H54 (cell line): ENCODE measurements around the gene KIAA0513.

Source experiments
- DNase-seq: peaks from one replicate; pipeline ENCODE4 v3.0.0; 2011; ENCODE audit warnings: low spot score, mixed read lengths; ENCODE audit not compliant: insufficient read length
- FAIRE-seq: peaks from 3 replicates; lab custom pipeline; 2011; peaks lifted over from hg19 to GRCh38; lab: Jason Lieb, UNC
- POLR2A ChIP-seq: IDR thresholded peaks from 2 replicates; pipeline ENCODE4 v1.6.1; 2011; ENCODE audit warnings: low read depth, mild to moderate bottlenecking, low read length

The KIAA0513 gene

DNA sequence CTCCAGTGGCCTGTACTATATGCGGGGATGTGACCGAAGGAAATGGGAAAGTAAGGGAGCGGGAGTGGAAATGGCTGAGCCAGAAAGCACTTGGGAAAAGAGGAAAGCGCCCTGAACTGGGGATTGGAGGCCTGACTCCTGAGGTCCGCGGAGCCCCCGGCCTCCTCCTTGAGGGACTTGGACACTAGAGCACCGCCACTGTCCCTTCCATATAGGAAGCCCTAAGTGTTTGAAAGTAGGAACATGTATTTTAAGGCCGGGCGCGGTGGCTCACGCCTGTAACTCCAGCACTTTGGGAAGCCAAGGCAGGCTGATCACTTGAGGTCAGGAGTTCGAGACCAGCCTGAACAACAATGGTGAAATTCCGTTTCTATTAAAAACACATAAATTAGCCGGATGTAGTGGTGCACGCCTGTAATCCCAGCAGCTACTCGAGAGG, 15.7 kb upstream of the KIAA0513 start:
- TF ChIP-seq POLR2A = no peak
- FAIRE-seq (no peak), DNase-seq (no peak)

- no peak for TF ChIP-seq POLR2A
- DNase-seq (no peak), FAIRE-seq (no peak)
Measured at GRCh38 chr16:85014311-85014710, 13.3 kb upstream of the KIAA0513 start.

GRCh38 chr16:85015481-85016187, 12.0 kb upstream of the KIAA0513 start:
- DNase-seq (no peak), FAIRE-seq (no peak)
- TF ChIP-seq POLR2A = no peak

DNA sequence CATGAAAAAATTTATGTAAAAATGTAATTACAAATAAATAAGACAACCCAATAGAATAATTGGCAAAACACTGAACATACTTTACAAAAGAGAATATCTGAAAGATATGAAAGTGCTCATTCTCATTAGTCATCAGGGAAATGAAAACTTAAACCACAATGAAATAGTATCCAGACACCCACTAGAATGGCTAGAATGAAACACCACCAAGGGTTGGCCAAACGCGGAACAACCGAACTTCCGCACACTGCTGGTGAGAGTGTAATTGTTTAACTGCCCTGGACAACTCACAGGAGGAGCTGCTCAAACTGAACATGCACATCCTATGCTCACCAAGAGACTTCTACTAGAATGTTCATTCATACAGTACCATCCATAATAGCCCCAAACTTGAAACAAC, 10.4 kb upstream of the KIAA0513 start:
- DNase-seq (no peak), FAIRE-seq (no peak)
- no peak for TF ChIP-seq POLR2A

DNA sequence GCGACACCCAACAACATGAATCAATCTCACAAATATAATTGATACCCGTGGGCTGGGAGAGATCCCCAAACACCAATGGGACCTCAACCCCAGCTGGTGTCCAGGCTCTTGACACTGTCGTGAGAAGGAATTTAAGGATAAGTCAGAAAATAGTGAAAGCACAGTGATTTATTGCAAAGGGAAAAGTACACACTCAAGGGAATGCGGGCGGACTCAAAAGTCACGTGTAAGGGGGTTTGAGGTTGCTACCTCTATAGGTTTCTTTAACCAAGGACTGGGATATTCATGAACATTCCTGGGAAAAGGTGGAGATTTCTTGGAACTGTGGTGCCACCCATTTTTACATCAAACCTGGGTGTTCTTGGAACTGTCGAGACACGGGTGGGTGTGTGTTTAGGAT, 10.0 kb upstream of the KIAA0513 start:
- no peak for DNase-seq
- no peak for TF ChIP-seq POLR2A
- no peak for FAIRE-seq

- no peak for DNase-seq
- TF ChIP-seq POLR2A = no peak
- no peak for FAIRE-seq
Measured at GRCh38 chr16:85018529-85019236, 8.9 kb upstream of the KIAA0513 start.

DNA sequence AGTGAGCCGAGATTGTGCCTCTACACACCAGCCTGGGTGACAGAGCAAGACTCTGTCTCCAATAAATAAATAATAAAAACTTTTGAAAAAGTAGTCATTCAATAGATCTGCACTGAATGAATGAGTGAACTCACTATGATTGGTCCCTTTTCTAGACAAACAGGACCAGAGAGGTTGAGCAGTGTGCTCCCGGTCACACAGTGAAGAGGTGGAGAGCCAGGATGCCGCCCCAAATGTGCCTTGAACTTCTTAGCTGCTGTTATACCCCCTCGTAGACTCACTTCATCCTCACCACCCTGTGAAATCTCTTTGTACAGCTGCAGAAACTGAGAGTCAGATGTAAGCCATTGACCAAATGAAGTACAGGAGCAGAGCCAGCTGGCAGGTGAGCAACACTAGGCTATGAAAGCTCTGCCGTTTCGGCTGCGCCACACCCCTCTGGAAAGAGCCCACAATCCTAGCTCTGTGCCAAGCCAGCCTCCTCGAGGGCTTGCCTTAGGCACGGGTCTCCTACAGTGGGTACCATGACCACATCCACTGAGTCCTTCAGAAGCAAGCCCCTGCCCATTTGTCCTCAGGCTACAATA, 7.8 kb upstream of the KIAA0513 start:
- FAIRE-seq (no peak), DNase-seq (no peak)
- no peak for TF ChIP-seq POLR2A

- no peak for DNase-seq
- FAIRE-seq = no peak
- TF ChIP-seq POLR2A = no peak
Measured at GRCh38 chr16:85025781-85026653, 1.6 kb upstream of the KIAA0513 start.

GRCh38 chr16:85026703-85027102, 892 bp upstream of the KIAA0513 start:
- DNase-seq = no peak
- no peak for FAIRE-seq
- TF ChIP-seq POLR2A = no peak

- FAIRE-seq (no peak), DNase-seq (no peak)
- no peak for TF ChIP-seq POLR2A
Measured at GRCh38 chr16:85027958-85028684, 526 bp downstream of the KIAA0513 start.

GRCh38 chr16:85028685-85029407, 1.3 kb downstream of the KIAA0513 start:
- FAIRE-seq (no peak), DNase-seq (no peak)
- TF ChIP-seq POLR2A = no peak

DNA sequence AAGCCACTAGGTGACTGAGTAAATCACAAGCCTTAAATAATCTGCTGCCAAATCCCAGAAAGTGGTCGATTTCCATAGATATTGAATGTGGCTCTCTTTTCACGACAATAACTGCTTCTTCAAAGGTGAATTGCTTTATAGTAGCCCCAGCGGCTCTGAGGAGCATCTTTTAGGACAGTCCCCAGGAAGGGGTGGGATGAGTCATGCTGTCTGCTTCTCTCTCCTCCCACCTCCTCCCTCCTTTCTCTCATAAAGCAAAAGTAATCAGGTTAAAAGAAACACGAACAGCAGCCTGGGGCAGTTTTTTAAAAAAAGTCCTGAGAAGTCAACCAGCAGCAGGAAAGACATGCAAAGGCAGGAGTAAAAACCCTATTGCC, 1.8 kb downstream of the KIAA0513 start:
- no peak for TF ChIP-seq POLR2A
- DNase-seq (peak; percentile 35), FAIRE-seq (no peak)
